ENCODE measurements around the gene RAB8B. TPM values are rescaled to one million over a fixed set of nuclear protein-coding genes. Genes with fewer than 3 reads are reported as not detected.

The RAB8B gene
- total RNA-seq, 4 donors from 2014 or later = 18.7 to 41.0 (median 35.5) TPM

DNA sequence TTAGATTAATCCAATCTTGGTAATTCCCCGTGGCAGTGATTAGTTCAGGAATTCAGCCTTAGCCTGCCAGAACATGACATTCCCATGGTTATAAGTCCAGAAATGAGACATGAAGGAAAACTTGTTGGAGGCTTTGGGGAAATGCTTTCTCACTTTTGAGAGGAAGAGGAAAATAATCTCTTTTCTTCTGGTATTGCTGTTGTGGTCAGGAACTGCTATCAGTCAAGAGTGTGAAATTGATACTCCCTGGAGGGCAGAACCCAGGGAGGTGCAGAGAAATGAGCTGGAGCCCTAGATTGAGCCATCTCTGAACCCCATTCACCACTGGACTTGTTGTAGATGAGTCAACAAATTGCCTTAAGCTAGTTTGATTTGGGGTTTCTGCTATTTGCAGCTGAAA is 49.4 kb downstream of the RAB8B start:
- H3K36me3 ChIP-seq = no peaks in the 10 kb centered on the region
- H3K27me3 ChIP-seq = no peaks in the 10 kb centered on the region
- intact Hi-C loops (cut with DNase I) = no loop called here
- no peak overlapping the region for H3K4me3 ChIP-seq
- peak overlapping the region in 1 of 4 donors; percentile 36 for H3K27ac ChIP-seq (replicated peaks in 1 of 4)
- H3K9me3 ChIP-seq = peaks cover 0 to 4% (median 0%) of the 10 kb centered on the region in 4 donors
- peaks cover 33 to 64% (median 60%) of the 10 kb centered on the region in 4 donors for H3K4me1 ChIP-seq
- no peak for TF ChIP-seq POLR2AphosphoS5 (IDR thresholded peaks at IDR 0.05)
- WGBS = 44% methylated on average over 1 of the region's 1 CpG
- no peak for DNase-seq (ENCODE audit: extremely low spot score)

GRCh38 chr15:63240109-63240508 is 50.7 kb downstream of the RAB8B start:
- no peak overlapping the region for H3K27ac ChIP-seq (replicated peaks in 1 of 4)
- WGBS = 93% methylated on average over 3 of the region's 3 CpGs
- intact Hi-C loops (cut with DNase I) = loop anchor here (5.0 kb wide), 1 partner anchor 43 kb away; no protein-coding TSS in a partner anchor
- H3K4me3 ChIP-seq = no peak overlapping the region
- no peak for DNase-seq (ENCODE audit: extremely low spot score)
- peaks cover 0 to 4% (median 0%) of the 10 kb centered on the region in 4 donors for H3K9me3 ChIP-seq
- H3K27me3 ChIP-seq = no peaks in the 10 kb centered on the region
- H3K4me1 ChIP-seq = peaks cover 27 to 64% (median 60%) of the 10 kb centered on the region in 4 donors
- no peaks in the 10 kb centered on the region for H3K36me3 ChIP-seq
- TF ChIP-seq EP300 (IDR thresholded peaks at IDR 0.05) (no peak), POLR2A (IDR thresholded peaks at IDR 0.05; ENCODE audit: low read depth) (no peak), CTCF (IDR thresholded peaks at IDR 0.05) (no peak), POLR2AphosphoS5 (IDR thresholded peaks at IDR 0.05) (no peak)

DNA sequence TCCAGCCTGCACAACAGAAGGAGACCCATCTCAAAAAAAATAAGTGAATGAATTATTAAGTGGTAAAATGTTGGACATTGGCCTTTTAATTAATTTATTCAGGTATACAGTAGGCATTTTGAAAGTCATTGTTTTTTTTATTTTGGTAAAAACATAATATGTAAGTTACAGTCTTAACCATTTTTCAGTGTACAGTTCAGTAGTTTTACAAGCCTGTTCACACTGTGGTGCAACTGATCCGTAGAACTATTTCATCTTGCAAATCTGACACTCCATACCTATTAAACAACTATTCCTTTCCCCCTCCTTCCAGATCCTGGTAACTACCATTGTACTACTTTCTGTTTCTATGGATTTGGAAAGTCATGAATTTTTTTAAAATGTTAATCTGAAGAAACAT is 51.9 kb downstream of the RAB8B start:
- peaks cover 29 to 74% (median 61%) of the 10 kb centered on the region in 4 donors for H3K4me1 ChIP-seq
- H3K9me3 ChIP-seq = peaks cover 0 to 4% (median 0%) of the 10 kb centered on the region in 4 donors
- DNase-seq (ENCODE audit: extremely low spot score) = no peak
- no peak overlapping the region for H3K4me3 ChIP-seq
- WGBS = 100% methylated on average over 1 of the region's 1 CpG
- H3K27me3 ChIP-seq = no peaks in the 10 kb centered on the region
- no peaks in the 10 kb centered on the region for H3K36me3 ChIP-seq
- intact Hi-C loops (cut with DNase I) = loop anchor here (5.0 kb wide), 1 partner anchor 44 kb away; no protein-coding TSS in a partner anchor
- no peak for TF ChIP-seq POLR2A (IDR thresholded peaks at IDR 0.05; ENCODE audit: low read depth)
- TF ChIP-seq EP300 (IDR thresholded peaks at IDR 0.05) = no peak
- no peak for TF ChIP-seq POLR2AphosphoS5 (IDR thresholded peaks at IDR 0.05)
- TF ChIP-seq CTCF (IDR thresholded peaks at IDR 0.05) = no peak
- H3K27ac ChIP-seq (replicated peaks in 1 of 4) = no peak overlapping the region

DNA sequence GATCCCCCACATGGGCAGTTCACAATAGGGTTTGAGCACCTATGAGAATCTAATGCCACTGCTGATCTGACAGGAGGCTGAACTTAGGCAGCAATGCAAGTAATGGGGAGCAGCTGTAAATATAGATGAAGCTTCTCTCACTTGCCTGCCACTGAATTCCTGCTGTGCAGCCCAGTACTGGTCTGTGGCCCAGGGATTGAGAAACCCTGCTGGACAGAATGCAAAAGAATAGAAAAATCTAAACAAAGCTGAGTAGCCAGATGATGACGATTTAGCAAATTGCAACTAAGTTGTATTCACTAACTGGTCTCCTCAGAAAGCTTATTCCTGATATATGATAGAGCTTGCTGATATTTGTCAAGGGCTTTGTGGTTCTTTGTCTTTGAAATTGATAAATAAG is 53.7 kb downstream of the RAB8B start:
- no peak overlapping the region for H3K4me3 ChIP-seq
- intact Hi-C loops (cut with DNase I) = loop anchor here (5.0 kb wide), 1 partner anchor 46 kb away; no protein-coding TSS in a partner anchor
- no peak for TF ChIP-seq EP300 (IDR thresholded peaks at IDR 0.05)
- peak in 1 of 3 experiments; percentile 43 for TF ChIP-seq CTCF (IDR thresholded peaks at IDR 0.05)
- TF ChIP-seq POLR2AphosphoS5 (IDR thresholded peaks at IDR 0.05) = peak; percentile 33 to 48
- H3K9me3 ChIP-seq = peaks cover 0 to 4% (median 0%) of the 10 kb centered on the region in 4 donors
- DNase-seq (ENCODE audit: extremely low spot score) = no peak
- H3K27ac ChIP-seq (replicated peaks in 1 of 4) = peak overlapping the region; percentile 62 to 79 (median 68)
- no peaks in the 10 kb centered on the region for H3K27me3 ChIP-seq
- H3K36me3 ChIP-seq = no peaks in the 10 kb centered on the region
- peaks cover 38 to 88% (median 75%) of the 10 kb centered on the region in 4 donors for H3K4me1 ChIP-seq
- 53% methylated on average over 1 of the region's 1 CpG for WGBS

GRCh38 chr15:63243776-63244175 is 54.4 kb downstream of the RAB8B start:
- DNase-seq (ENCODE audit: extremely low spot score) = no peak
- Histone ChIP-seq H3K27ac (replicated peaks in 1 of 4) (peak overlapping the region; percentile 62 to 79 (median 68)), H3K4me3 (no peak overlapping the region), H3K36me3 (no peaks in the 10 kb centered on the region), H3K4me1 (peaks cover 36 to 81% (median 69%) of the 10 kb centered on the region in 4 donors), H3K9me3 (peaks cover 0 to 4% (median 0%) of the 10 kb centered on the region in 4 donors), H3K27me3 (no peaks in the 10 kb centered on the region)
- 92% methylated on average over 1 of the region's 1 CpG for WGBS
- TF ChIP-seq EP300 (IDR thresholded peaks at IDR 0.05) = no peak
- TF ChIP-seq CTCF (IDR thresholded peaks at IDR 0.05) = no peak
- TF ChIP-seq POLR2A (IDR thresholded peaks at IDR 0.05; ENCODE audit: low read depth) = no peak
- no peak for TF ChIP-seq POLR2AphosphoS5 (IDR thresholded peaks at IDR 0.05)
- intact Hi-C loops (cut with DNase I) = loop anchor here (5.0 kb wide), 1 partner anchor 46 kb away; no protein-coding TSS in a partner anchor
